ENCODE measurements around the gene HMGCR.

HMGCR gene

DNA sequence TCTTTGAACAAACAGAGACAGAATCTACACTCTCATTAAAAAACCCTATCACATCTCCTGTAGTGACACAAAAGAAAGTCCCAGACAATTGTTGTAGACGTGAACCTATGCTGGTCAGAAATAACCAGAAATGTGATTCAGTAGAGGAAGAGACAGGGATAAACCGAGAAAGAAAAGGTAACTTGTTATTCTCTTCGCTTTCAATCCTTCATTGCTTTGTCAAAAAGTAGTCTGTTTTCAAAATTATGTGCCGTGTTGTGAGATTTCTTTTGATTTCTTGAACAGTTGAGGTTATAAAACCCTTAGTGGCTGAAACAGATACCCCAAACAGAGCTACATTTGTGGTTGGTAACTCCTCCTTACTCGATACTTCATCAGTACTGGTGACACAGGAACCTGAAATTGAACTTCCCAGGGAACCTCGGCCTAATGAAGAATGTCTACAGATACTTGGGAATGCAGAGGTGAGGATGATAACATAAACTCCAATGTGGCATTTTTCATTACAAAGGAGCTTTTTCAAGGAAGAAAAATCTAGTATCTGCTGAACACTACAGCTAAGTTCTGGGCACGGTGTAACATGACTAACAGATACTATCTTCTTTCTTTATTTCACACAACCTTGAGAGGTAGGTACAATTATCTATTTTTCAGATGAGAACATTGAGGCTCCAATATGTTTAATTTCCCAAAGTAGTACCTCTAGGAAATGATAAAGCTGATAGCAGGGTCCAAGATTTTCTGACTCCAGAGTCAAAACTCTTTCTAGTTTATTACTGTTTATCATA is 14.3 kb downstream of the HMGCR start:
- Histone ChIP-seq H3K4me2 (ENCODE audit: low read length) (no peak overlapping the region), H3K27ac (ENCODE audit: low read depth, low read length) (no peak overlapping the region), H3K79me2 (ENCODE audit: control insufficient read depth, low read length) (peaks cover 29% of the 10 kb centered on the region), H3K9me2 (replicated peaks; ENCODE audit: control insufficient read depth, low read length) (no peaks in the 10 kb centered on the region), H3K27me3 (ENCODE audit: control insufficient read depth, low read length) (no peaks in the 10 kb centered on the region), H3K4me1 (ENCODE audit: control insufficient read depth, low read length) (no peaks in the 10 kb centered on the region), H3K4me3 (ENCODE audit: low read length) (no peak overlapping the region), H3F3A (ENCODE audit: control insufficient read depth, insufficient read depth) (peaks cover 2% of the 10 kb centered on the region; the same call in 1 of the 2 replicates), H4K20me1 (ENCODE audit: control insufficient read depth, insufficient read depth, low read depth, low read length) (no peaks in the 10 kb centered on the region), H3K9me3 (ENCODE audit: control insufficient read depth, insufficient read depth, low read length) (no peaks in the 10 kb centered on the region), H3K36me3 (ENCODE audit: control insufficient read depth, low read length) (peaks cover 96% of the 10 kb centered on the region)
- TF ChIP-seq, protein P1, sequence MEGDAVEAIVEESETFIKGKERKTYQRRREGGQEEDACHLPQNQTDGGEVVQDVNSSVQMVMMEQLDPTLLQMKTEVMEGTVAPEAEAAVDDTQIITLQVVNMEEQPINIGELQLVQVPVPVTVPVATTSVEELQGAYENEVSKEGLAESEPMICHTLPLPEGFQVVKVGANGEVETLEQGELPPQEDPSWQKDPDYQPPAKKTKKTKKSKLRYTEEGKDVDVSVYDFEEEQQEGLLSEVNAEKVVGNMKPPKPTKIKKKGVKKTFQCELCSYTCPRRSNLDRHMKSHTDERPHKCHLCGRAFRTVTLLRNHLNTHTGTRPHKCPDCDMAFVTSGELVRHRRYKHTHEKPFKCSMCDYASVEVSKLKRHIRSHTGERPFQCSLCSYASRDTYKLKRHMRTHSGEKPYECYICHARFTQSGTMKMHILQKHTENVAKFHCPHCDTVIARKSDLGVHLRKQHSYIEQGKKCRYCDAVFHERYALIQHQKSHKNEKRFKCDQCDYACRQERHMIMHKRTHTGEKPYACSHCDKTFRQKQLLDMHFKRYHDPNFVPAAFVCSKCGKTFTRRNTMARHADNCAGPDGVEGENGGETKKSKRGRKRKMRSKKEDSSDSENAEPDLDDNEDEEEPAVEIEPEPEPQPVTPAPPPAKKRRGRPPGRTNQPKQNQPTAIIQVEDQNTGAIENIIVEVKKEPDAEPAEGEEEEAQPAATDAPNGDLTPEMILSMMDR (IDR thresholded peaks at IDR 0.05; ENCODE audit: low read depth, low read length, poor library complexity, severe bottlenecking): no peak
- TF ChIP-seq EZH2phosphoT487 (IDR thresholded peaks at IDR 0.05; ENCODE audit: borderline replicate concordance, low read length): no peak

DNA sequence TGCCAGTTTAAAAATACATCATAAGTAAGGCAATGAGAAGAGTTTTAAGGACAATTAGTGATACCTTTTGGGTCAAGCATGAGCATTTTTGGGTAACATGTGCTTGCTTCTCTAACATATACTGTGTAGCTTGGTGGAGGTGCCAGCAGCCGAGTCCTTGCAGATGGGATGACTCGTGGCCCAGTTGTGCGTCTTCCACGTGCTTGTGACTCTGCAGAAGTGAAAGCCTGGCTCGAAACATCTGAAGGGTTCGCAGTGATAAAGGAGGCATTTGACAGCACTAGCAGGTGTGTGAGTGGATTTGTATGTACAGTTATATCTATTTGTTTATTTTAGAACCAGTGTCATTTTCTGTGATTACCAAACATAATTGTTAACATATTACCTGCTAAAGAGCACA is 18.2 kb downstream of the HMGCR start:
- no peaks in the 10 kb centered on the region for H3K9me2 ChIP-seq (replicated peaks; ENCODE audit: control insufficient read depth, low read length)
- no peaks in the 10 kb centered on the region for H3K4me1 ChIP-seq (ENCODE audit: control insufficient read depth, low read length)
- no peaks in the 10 kb centered on the region for H3K9me3 ChIP-seq (ENCODE audit: control insufficient read depth, insufficient read depth, low read length)
- H3F3A ChIP-seq (ENCODE audit: control insufficient read depth, insufficient read depth): peaks cover 13% of the 10 kb centered on the region; the same call in 1 of the 2 replicates
- H3K4me2 ChIP-seq (ENCODE audit: low read length): no peak overlapping the region
- no peaks in the 10 kb centered on the region for H3K27me3 ChIP-seq (ENCODE audit: control insufficient read depth, low read length)
- TF ChIP-seq, protein P1 (IDR thresholded peaks at IDR 0.05; ENCODE audit: low read depth, low read length, poor library complexity, severe bottlenecking): no peak
- no peak for TF ChIP-seq EZH2phosphoT487 (IDR thresholded peaks at IDR 0.05; ENCODE audit: borderline replicate concordance, low read length)
- H4K20me1 ChIP-seq (ENCODE audit: control insufficient read depth, insufficient read depth, low read depth, low read length): no peaks in the 10 kb centered on the region
- peaks cover 9% of the 10 kb centered on the region; the same call in 1 of the 2 replicates for H3K79me2 ChIP-seq (ENCODE audit: control insufficient read depth, low read length)
- no peak overlapping the region for H3K4me3 ChIP-seq (ENCODE audit: low read length)
- H3K27ac ChIP-seq (ENCODE audit: low read depth, low read length): no peak overlapping the region
- H3K36me3 ChIP-seq (ENCODE audit: control insufficient read depth, low read length): peaks cover 96% of the 10 kb centered on the region

DNA sequence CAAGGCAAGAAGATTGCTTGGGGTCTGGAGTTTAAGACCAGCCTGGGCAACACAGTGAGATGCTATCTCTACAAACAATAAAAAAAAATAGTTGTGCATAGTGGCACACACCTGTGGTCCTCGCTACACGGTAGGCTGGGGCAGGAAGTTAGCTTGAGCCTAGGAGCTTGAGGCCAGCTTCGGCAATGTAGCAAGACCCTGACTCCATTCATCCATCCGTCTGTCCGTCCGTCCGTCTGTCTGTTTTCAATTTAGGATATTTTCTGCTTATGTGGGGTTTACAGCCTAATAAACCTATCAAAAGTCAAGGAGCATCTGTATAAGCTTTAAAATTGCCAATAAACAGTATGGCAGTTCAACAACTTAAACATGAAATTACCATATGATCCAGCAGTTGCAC is 19.7 kb downstream of the HMGCR start:
- H3K4me2 ChIP-seq (ENCODE audit: low read length): no peak overlapping the region
- TF ChIP-seq EZH2phosphoT487 (IDR thresholded peaks at IDR 0.05; ENCODE audit: borderline replicate concordance, low read length): no peak
- TF ChIP-seq, protein P1 (IDR thresholded peaks at IDR 0.05; ENCODE audit: low read depth, low read length, poor library complexity, severe bottlenecking): no peak

More for the DNA sequence above, 19.7 kb downstream of the HMGCR start:
- Histone ChIP-seq H3K4me1 (ENCODE audit: control insufficient read depth, low read length) (no peaks in the 10 kb centered on the region), H3K27me3 (ENCODE audit: control insufficient read depth, low read length) (no peaks in the 10 kb centered on the region), H3K79me2 (ENCODE audit: control insufficient read depth, low read length) (peaks cover 2% of the 10 kb centered on the region; the same call in 1 of the 2 replicates), H3K4me3 (ENCODE audit: low read length) (no peak overlapping the region), H3K27ac (ENCODE audit: low read depth, low read length) (no peak overlapping the region), H3K36me3 (ENCODE audit: control insufficient read depth, low read length) (peaks cover 96% of the 10 kb centered on the region), H4K20me1 (ENCODE audit: control insufficient read depth, insufficient read depth, low read depth, low read length) (no peaks in the 10 kb centered on the region), H3K9me2 (replicated peaks; ENCODE audit: control insufficient read depth, low read length) (no peaks in the 10 kb centered on the region), H3K9me3 (ENCODE audit: control insufficient read depth, insufficient read depth, low read length) (no peaks in the 10 kb centered on the region), H3F3A (ENCODE audit: control insufficient read depth, insufficient read depth) (peaks cover 17% of the 10 kb centered on the region; the same call in 1 of the 2 replicates)

Measured in DOHH2 (cell line).